Measurements from ENCODE around the gene KRT76. TPM values are rescaled to one million over a fixed set of nuclear protein-coding genes. Genes with fewer than 3 reads are reported as not detected.
A peak's percentile ranks its signal among the peaks of the same experiment; 100 is the strongest.

KRT76 gene
- total RNA-seq, 2 donors from 2014 or later: not detected

DNA sequence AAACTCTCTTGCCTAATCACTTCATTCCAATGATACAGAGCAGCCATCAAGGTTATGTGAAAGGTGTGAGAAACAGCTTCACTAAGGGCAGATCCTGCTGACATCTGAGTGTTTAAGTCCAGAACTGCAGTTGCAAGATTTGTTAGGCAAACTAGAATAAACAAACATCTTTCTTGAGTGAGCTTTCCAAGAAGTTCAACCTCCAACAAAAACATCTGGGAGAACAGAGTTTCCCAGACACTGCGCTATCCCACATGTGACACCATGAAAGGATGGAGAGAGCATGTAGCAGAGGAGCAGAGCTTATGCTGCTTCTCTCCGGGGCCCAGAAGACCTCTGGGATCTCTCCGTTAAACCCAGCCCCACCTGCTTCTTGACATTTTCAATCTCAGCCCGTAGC lies 5.6 kb downstream of the KRT76 start:
- intact Hi-C loops (cut with DNase I): no loop called here
- TF ChIP-seq, protein P1, sequence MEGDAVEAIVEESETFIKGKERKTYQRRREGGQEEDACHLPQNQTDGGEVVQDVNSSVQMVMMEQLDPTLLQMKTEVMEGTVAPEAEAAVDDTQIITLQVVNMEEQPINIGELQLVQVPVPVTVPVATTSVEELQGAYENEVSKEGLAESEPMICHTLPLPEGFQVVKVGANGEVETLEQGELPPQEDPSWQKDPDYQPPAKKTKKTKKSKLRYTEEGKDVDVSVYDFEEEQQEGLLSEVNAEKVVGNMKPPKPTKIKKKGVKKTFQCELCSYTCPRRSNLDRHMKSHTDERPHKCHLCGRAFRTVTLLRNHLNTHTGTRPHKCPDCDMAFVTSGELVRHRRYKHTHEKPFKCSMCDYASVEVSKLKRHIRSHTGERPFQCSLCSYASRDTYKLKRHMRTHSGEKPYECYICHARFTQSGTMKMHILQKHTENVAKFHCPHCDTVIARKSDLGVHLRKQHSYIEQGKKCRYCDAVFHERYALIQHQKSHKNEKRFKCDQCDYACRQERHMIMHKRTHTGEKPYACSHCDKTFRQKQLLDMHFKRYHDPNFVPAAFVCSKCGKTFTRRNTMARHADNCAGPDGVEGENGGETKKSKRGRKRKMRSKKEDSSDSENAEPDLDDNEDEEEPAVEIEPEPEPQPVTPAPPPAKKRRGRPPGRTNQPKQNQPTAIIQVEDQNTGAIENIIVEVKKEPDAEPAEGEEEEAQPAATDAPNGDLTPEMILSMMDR (IDR thresholded peaks at IDR 0.05): no peak
- Histone ChIP-seq H3K36me3 (no peaks in the 10 kb centered on the region), H3K27ac (no peak overlapping the region), H3K9ac (ENCODE audit: low read depth in 2 of 2, low read length in 2 of 2) (no peak overlapping the region), H3K4me1 (no peaks in the 10 kb centered on the region), H3K4me3 (no peak overlapping the region), H3K27me3 (no peaks in the 10 kb centered on the region), H3K9me3 (no peaks in the 10 kb centered on the region)
- no peak for DNase-seq

DNA sequence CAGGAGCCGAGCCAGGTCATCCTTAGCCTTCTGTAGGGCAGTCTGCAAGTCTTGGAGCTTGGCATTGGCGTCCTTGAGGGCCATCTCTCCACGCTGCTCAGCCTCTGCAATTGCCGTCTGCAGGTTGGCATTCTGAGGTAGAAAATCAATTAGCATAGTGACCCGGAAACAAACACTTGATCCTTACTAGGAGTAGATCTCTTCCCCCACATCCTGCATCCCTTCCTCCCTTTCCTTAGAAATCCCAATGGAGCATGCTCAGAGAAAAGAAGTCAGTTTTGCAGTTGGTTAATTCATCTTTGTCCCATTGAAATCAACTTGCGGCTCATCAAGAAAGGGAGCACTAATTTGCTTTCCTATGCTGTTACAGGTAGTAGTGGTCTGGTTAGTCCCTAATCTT lies 6.1 kb downstream of the KRT76 start:
- Histone ChIP-seq H3K9me3 (no peaks in the 10 kb centered on the region), H3K27ac (no peak overlapping the region), H3K4me1 (no peaks in the 10 kb centered on the region), H3K27me3 (no peaks in the 10 kb centered on the region), H3K9ac (ENCODE audit: low read depth in 2 of 2, low read length in 2 of 2) (peak overlapping the region in 1 of 2 donors; percentile 12), H3K4me3 (no peak overlapping the region), H3K36me3 (no peaks in the 10 kb centered on the region)
- intact Hi-C loops (cut with DNase I): no loop called here
- DNase-seq: no peak
- TF ChIP-seq, protein P1 (IDR thresholded peaks at IDR 0.05): no peak

DNA sequence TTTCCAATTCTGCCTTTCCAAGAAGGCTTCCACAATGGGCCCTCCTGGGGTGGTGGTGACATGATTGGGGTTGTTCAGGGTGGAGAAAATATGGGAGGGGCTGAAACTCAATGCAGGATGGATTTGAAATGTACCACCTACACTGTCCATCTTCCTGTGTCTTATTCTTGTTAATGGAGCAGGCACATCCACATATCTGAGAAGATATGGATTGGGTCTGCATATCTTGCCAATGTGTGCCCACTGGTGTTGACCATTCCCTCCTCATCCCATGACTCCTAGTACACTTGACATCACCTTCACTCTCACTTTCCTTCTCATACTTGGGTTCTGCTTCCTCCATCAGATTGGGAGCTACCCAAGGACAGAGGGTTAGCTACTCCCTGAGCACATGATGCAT lies 7.2 kb downstream of the KRT76 start:
- Histone ChIP-seq H3K27me3 (no peaks in the 10 kb centered on the region), H3K4me1 (no peaks in the 10 kb centered on the region), H3K27ac (no peak overlapping the region), H3K9ac (ENCODE audit: low read depth in 2 of 2, low read length in 2 of 2) (no peak overlapping the region), H3K36me3 (no peaks in the 10 kb centered on the region), H3K4me3 (no peak overlapping the region), H3K9me3 (no peaks in the 10 kb centered on the region)
- TF ChIP-seq, protein P1 (IDR thresholded peaks at IDR 0.05): no peak
- intact Hi-C loops (cut with DNase I): no loop called here
- DNase-seq: no peak

DNA sequence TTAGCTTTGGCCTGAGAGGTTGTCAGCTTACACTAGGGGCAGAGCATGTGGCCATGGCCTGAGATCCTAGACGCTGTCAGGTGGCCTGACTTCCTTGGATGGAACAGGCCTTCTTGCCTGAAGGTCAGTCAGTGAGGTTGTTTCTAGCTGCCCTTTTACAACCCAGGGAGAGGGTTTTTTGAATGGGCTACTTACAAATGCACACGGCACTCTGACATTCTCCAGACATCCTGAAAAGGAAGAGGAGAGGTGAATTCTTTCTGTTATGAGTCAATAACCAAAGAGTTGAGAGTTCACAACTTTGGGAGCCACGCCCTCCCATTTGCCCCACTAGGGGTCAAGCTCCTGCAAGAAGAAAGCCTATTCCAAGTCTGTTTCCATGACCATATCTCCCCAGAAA lies 7.8 kb downstream of the KRT76 start:
- H3K27me3 ChIP-seq: no peaks in the 10 kb centered on the region
- H3K9me3 ChIP-seq: no peaks in the 10 kb centered on the region
- TF ChIP-seq, protein P1 (IDR thresholded peaks at IDR 0.05): no peak
- H3K27ac ChIP-seq: no peak overlapping the region
- intact Hi-C loops (cut with DNase I): no loop called here
- H3K9ac ChIP-seq (ENCODE audit: low read depth in 2 of 2, low read length in 2 of 2): no peak overlapping the region
- no peaks in the 10 kb centered on the region for H3K4me1 ChIP-seq
- no peak overlapping the region for H3K4me3 ChIP-seq
- no peaks in the 10 kb centered on the region for H3K36me3 ChIP-seq
- no peak for DNase-seq

GRCh38 chr12:52768479-52769200 lies 8.5 kb downstream of the KRT76 start:
- Histone ChIP-seq H3K9me3 (no peaks in the 10 kb centered on the region), H3K9ac (ENCODE audit: low read depth in 2 of 2, low read length in 2 of 2) (no peak overlapping the region), H3K27me3 (no peaks in the 10 kb centered on the region), H3K27ac (no peak overlapping the region), H3K4me1 (no peaks in the 10 kb centered on the region), H3K36me3 (no peaks in the 10 kb centered on the region), H3K4me3 (no peak overlapping the region)
- no peak for DNase-seq
- TF ChIP-seq, protein P1 (IDR thresholded peaks at IDR 0.05): no peak
- intact Hi-C loops (cut with DNase I): no loop called here
